ENCODE data around the gene ADAMTSL3.

ADAMTSL3 gene

DNA sequence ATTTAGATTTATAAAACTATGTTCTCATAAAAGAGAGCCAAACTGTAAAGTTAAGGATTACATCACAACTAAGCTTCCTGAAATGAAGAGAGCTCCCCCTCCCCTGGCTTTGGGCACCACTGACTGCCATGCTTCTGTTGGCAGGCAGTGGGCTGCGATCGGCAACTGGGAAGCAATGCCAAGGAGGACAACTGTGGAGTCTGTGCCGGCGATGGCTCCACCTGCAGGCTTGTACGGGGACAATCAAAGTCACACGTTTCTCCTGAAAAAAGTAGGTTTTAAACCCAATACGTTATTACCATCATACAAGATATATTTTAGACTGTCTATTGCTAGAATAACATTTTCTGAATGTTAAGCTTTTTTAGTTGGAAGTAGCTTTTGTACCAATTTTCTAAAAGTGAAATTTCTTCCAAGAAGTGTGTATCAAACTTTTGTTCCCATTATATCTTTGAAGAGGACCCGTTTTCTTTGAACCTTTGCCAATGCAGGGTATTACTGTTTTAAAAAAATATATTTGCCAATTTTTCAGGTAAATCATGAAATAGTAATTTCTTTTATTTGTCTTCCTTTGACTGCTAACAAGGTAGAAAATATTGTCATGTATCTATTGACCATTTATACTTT, 184.1 kb downstream of the ADAMTSL3 start:
- DNase-seq: no peak

DNA sequence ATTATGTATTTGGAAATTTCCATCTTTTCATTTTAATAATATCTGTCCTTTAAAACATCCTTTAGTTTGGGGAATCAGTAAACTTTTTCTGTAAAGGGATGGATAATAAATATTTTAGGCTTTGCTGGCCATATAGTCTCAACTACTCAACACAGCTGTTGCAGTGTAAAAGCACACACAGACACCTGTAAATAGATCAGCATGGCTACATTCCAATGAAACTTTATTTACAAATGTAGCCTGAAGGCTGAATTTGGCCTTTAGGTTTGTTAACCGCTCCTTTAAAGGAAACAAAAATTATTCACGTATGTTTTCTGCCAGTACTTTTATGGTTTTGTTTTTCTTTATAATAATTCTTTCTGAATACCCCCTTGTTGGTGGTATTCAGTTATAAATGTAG, 184.8 kb downstream of the ADAMTSL3 start:
- no peak for DNase-seq

DNA sequence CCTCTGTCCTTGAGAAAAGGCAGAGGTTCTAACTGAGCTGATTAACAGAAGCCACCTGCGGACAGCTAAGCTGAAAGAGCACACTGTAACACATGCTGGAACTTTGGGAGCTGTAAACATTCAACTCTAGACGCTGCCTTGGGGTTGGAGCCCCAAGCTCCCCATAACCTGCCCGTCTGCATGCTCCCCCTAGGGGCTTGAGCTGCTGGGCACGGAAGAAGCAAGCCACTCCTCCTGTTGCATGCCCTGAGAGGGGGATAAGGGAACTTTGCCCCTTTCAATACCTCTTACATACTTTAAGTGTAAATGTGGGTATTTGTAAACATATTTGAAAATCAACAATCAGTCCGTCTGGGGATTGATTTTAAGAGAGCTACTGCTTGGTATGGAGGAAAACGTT, 188.4 kb downstream of the ADAMTSL3 start:
- no peak for DNase-seq

DNA sequence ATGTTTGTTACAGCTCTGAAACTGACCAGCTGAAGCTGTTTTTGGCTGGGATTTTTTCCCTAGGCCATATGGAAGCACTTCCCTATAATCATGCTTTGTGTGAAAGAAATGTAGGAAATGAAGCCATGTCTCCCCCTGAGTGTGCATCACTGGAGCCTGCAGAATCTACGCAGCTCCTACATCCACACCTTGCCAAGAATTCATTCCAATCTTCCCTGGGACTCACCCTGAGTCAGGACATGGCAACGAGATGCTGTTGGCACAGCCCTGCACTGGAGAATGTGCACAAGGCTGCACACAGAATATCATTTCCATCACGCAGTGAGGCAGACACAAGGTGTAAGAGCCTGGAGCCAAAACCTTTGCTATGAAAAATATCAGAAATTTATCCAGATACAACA, 189.5 kb downstream of the ADAMTSL3 start:
- DNase-seq: no peak

- no peak for DNase-seq
Measured at GRCh38 chr15:83844742-83845141, 190.8 kb downstream of the ADAMTSL3 start.

- DNase-seq: no peak
Measured at GRCh38 chr15:83845230-83845629, 191.3 kb downstream of the ADAMTSL3 start.

- no peak for DNase-seq
Measured at GRCh38 chr15:83846847-83847246, 192.9 kb downstream of the ADAMTSL3 start.

- DNase-seq: no peak
Measured at GRCh38 chr15:83848315-83849050, 194.6 kb downstream of the ADAMTSL3 start.

GRCh38 chr15:83850015-83850414, 196.1 kb downstream of the ADAMTSL3 start:
- DNase-seq: no peak

DNA sequence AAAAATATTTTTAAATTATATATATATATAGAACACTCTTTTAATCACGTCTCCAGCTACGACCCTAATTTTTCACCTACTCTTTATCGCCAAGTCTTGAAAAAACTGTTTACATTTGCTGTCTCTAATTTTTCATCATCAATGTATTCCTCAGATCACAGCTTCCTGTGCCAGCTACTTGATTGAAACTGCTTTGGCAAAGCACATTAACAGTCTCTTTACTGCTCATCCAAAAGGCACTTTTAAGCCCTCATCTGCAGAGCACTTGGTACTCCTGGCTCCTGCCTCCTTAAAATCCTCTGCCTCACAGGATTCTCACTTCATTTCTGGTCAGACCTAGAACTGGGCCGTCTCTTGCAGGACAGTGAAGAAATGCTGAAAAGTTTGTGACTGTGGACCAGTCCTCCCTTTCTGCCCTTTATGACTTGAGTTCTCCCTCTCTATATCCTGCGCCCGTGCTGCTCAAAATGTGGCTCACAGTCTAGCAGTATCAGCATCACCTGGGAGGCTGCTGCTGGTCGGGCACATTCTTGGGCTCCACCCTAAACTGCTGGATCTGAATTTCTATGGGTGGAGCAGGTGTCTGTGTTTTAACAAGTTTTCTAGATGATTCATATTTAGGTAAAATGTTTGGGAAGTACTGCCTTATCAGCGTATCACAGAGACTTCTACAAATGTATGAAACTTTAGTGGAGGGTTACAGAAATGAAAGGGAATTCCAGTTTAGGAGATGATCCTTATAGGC, 196.8 kb downstream of the ADAMTSL3 start:
- no peak for DNase-seq

- no peak for DNase-seq
Measured at GRCh38 chr15:83853232-83853631, 199.3 kb downstream of the ADAMTSL3 start.

DNA sequence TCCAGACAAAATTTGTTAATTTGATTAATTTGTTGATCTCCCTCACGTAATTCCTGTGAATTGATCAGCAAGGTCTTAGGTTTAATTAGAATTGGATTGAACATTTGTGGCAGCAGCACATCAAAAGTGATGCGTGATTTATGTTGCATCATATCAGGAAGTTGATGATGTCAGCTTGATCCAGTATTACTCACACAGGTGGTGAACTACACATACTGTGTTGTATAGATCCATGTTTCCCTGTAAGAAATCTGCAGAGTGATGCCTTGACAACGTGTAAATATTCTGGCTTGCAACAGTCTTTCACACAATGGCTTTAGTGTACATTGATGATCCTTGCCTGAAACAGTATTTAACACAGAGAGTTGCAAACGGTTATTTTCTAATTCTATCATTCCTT, 200.4 kb downstream of the ADAMTSL3 start:
- DNase-seq: no peak

- no peak for DNase-seq
Measured at GRCh38 chr15:83854950-83855707, 201.2 kb downstream of the ADAMTSL3 start.

- no peak for DNase-seq
Measured at GRCh38 chr15:83855956-83856355, 202.0 kb downstream of the ADAMTSL3 start.

GRCh38 chr15:83858820-83859505, 205.0 kb downstream of the ADAMTSL3 start:
- no peak for DNase-seq

GRCh38 chr15:83866692-83867091, 212.8 kb downstream of the ADAMTSL3 start:
- no peak for DNase-seq

GRCh38 chr15:83869341-83869740, 215.4 kb downstream of the ADAMTSL3 start:
- DNase-seq: no peak

GRCh38 chr15:83871808-83872559, 218.1 kb downstream of the ADAMTSL3 start:
- DNase-seq: no peak

DNA sequence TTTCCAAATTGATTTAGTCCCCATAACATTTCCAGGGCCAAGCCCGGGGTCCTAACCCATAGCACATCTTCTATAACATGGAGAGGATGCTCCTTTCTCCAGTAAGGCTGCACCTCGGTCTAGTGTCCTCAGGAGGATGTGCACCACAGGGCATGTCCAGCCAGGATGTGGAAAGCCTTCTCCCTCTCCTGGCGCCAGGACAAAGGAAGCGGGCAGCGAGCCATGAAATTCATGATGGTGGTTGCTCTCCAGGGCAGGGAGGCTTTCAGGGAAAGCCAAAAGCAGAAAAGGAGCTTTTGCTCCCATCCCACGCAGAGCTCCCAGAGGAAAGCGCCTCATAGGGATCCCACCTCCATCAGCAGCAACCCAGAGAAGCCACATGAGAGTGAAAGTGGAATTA, 220.0 kb downstream of the ADAMTSL3 start:
- no peak for DNase-seq

- DNase-seq: no peak
Measured at GRCh38 chr15:83880529-83880928, 226.6 kb downstream of the ADAMTSL3 start.

DNA sequence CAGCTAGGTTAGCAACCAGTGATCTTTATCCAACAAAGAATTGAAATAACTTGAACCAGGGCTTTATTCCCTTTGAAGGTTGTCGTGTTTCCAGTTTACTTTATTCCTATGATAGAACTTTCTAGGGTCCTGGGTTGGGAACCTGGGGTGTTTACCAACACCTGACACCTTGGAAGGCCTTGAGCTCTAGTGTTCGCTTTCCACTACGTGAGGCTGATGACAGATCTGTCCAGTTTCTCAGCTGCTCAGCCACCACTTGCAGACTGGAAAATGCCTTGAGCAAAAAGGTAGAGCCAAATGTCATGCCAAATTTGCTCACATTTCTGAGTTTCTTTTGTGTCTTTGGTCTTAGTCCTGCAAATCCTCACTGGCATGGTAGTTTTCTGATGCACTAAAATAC, 227.2 kb downstream of the ADAMTSL3 start:
- no peak for DNase-seq

DNA sequence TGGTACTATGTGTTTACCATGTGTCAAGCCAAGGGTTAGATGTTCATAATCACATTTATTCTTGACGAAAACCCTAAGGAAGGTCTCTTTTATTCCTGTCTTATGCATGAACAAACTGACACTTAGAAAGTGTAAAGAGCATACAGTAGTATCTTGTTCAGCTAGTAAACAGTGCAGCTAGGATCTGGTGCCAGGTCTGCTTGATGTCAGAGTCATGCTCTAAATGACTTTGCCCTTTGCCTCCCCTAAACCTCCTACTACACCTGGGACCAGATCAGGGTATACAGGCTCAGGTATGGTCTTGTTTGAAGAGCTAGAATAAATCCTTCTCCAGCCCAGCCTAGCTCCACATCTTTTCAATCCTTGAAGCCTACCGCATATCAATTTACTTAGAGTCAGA, 232.4 kb downstream of the ADAMTSL3 start:
- DNase-seq: no peak

Measured in NCI-H1092 treated with DMSO at 0.1 percent for 48 hours (cell line).